ENCODE measurements around the gene MYH11.

The MYH11 gene

DNA sequence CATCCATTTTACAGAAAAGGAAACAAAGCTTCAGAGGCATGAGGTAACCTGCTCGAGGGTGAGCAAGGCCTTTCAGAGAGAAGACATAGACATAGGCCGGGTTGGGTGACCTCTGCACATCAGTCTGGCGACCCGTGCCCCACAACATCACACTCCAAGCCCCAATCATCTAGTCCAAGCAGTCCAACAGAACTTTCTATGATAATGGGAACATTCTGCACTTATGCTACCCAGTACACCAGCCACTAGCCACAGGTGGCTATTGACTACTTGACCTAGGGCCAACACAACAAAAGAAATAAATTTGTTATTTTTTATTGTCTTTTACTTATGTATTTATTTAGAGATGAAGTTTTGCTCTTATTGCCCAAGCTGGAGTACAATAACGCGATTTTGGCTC lies 20.8 kb downstream of the MYH11 start:
- H3K4me3 Mint-ChIP-seq = no peak overlapping the region
- no peak overlapping the region for H3K27ac Mint-ChIP-seq
- peaks cover 4% of the 10 kb centered on the region for H3K4me1 Mint-ChIP-seq
- H3K36me3 Mint-ChIP-seq (ENCODE audit: low read depth) = no peaks in the 10 kb centered on the region
- TF ChIP-seq, protein P1, sequence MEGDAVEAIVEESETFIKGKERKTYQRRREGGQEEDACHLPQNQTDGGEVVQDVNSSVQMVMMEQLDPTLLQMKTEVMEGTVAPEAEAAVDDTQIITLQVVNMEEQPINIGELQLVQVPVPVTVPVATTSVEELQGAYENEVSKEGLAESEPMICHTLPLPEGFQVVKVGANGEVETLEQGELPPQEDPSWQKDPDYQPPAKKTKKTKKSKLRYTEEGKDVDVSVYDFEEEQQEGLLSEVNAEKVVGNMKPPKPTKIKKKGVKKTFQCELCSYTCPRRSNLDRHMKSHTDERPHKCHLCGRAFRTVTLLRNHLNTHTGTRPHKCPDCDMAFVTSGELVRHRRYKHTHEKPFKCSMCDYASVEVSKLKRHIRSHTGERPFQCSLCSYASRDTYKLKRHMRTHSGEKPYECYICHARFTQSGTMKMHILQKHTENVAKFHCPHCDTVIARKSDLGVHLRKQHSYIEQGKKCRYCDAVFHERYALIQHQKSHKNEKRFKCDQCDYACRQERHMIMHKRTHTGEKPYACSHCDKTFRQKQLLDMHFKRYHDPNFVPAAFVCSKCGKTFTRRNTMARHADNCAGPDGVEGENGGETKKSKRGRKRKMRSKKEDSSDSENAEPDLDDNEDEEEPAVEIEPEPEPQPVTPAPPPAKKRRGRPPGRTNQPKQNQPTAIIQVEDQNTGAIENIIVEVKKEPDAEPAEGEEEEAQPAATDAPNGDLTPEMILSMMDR (IDR thresholded peaks at IDR 0.05) = no peak
- no peak for DNase-seq
- peaks cover 13% of the 10 kb centered on the region for H3K27me3 Mint-ChIP-seq (ENCODE audit: low read depth, poor library complexity)
- H3K9me3 Mint-ChIP-seq = no peaks in the 10 kb centered on the region

DNA sequence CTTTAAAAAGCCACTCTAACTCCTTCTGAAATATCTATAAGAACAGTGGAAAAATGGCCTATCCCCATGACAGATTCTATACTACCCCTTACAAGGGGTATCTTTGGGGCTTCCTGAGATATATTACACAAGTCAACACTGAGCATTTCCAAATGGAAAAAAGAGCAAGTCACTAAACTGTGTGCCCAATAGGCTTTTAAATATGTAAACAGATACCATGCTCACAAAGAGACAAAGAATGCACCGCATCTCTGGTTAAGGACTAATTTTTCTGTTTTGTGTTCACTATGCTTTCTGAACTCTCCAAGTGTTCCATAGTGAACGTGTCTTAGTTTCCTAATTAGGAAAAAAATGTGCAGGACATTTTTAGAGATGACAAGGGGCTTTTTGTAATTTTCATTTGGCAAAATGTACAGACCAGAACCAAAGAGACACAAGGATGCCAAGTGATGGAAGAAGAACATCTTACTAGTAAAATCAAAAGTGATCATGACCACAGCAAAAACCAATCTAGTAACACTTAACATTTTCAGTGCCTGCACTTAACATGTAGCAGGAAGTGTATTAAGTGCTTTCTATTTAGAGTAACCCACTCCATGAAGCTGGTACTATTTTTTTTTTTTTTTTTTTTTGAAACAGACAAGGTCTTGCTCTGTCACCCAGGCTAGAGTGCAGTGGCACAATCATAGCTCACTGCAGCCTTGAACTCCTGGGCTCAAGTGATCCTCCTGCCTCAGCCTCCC lies 21.5 kb downstream of the MYH11 start:
- H3K27me3 Mint-ChIP-seq (ENCODE audit: low read depth, poor library complexity) = peaks cover 13% of the 10 kb centered on the region
- H3K9me3 Mint-ChIP-seq = no peaks in the 10 kb centered on the region
- TF ChIP-seq, protein P1 (IDR thresholded peaks at IDR 0.05) = no peak
- no peaks in the 10 kb centered on the region for H3K36me3 Mint-ChIP-seq (ENCODE audit: low read depth)
- no peak overlapping the region for H3K27ac Mint-ChIP-seq
- no peak for DNase-seq
- peaks cover 4% of the 10 kb centered on the region for H3K4me1 Mint-ChIP-seq
- no peak overlapping the region for H3K4me3 Mint-ChIP-seq

DNA sequence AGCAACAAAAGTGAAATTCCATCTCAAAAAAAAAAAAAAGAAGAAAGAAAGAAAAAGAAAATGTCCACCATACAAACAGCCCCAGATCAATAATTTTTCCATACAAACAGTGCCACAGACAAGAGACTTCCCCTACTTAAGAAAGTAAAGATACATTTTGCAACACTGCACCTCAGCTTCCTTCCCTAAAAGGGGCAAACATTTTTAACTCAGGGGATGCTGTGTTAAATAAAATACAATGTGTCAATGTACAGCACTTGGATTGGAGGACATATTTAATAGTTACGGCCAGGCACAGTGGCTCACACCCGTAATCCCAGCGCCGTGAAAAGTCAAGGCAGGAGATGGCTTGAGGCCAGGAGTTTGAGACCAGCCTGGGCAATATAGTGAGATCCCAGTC lies 22.3 kb downstream of the MYH11 start:
- peaks cover 4% of the 10 kb centered on the region for H3K4me1 Mint-ChIP-seq
- no peak overlapping the region for H3K4me3 Mint-ChIP-seq
- H3K36me3 Mint-ChIP-seq (ENCODE audit: low read depth) = no peaks in the 10 kb centered on the region
- TF ChIP-seq, protein P1 (IDR thresholded peaks at IDR 0.05) = no peak
- H3K9me3 Mint-ChIP-seq = no peaks in the 10 kb centered on the region
- peaks cover 10% of the 10 kb centered on the region for H3K27me3 Mint-ChIP-seq (ENCODE audit: low read depth, poor library complexity)
- no peak overlapping the region for H3K27ac Mint-ChIP-seq
- DNase-seq = no peak

DNA sequence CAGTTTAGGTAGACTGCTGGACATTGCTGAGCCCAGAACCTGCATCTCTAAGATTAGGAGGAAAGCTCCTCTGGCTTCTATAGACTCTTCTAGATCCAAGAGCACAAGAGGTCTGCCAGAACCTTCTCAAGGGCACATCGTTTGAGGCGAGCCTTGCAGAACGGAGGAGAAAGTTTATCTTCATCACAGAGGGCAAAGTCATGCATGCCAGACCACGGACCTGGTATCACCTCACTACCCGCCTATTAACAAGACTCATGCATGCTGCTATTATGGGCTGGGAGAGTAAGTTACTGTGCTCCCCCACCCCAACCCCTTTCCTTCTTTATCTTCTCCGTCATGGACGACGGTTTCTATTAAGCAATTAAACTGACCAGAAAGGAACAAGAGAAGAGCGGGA lies 23.3 kb downstream of the MYH11 start:
- no peaks in the 10 kb centered on the region for H3K36me3 Mint-ChIP-seq (ENCODE audit: low read depth)

DNA sequence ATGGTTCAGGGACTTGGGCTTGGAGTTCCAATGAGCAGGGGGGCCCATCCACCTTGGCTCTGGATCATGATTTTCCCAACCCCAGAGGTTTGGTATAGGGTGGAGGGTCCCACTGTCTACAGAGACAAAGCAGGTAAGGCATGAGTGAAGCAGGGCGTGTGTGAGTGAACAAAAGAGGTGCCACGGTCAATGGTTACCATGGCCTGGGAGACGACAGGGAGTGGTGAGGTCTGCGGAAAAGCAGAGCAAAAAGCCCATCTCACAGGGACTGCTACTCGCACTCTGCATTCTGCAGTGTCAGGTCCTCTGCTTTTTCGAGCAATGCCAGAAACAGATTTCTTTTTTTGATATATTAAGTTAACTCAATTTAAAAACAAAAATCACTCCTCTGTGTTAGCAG lies 24.6 kb downstream of the MYH11 start:
- no peaks in the 10 kb centered on the region for H3K9me3 Mint-ChIP-seq
- H3K27ac Mint-ChIP-seq = peak overlapping the region; percentile 62
- H3K4me3 Mint-ChIP-seq = no peak overlapping the region
- no peak for DNase-seq
- H3K36me3 Mint-ChIP-seq (ENCODE audit: low read depth) = no peaks in the 10 kb centered on the region
- peaks cover 7% of the 10 kb centered on the region for H3K27me3 Mint-ChIP-seq (ENCODE audit: low read depth, poor library complexity)
- peaks cover 8% of the 10 kb centered on the region for H3K4me1 Mint-ChIP-seq
- TF ChIP-seq, protein P1 (IDR thresholded peaks at IDR 0.05) = no peak

More for the DNA sequence above, 23.3 kb downstream of the MYH11 start:
- Mint-ChIP-seq H3K9me3 (no peaks in the 10 kb centered on the region), H3K4me1 (peaks cover 8% of the 10 kb centered on the region), H3K27ac (no peak overlapping the region), H3K27me3 (ENCODE audit: low read depth, poor library complexity) (peaks cover 9% of the 10 kb centered on the region), H3K4me3 (no peak overlapping the region)
- TF ChIP-seq, protein P1 (IDR thresholded peaks at IDR 0.05) = no peak
- no peak for DNase-seq

DNA sequence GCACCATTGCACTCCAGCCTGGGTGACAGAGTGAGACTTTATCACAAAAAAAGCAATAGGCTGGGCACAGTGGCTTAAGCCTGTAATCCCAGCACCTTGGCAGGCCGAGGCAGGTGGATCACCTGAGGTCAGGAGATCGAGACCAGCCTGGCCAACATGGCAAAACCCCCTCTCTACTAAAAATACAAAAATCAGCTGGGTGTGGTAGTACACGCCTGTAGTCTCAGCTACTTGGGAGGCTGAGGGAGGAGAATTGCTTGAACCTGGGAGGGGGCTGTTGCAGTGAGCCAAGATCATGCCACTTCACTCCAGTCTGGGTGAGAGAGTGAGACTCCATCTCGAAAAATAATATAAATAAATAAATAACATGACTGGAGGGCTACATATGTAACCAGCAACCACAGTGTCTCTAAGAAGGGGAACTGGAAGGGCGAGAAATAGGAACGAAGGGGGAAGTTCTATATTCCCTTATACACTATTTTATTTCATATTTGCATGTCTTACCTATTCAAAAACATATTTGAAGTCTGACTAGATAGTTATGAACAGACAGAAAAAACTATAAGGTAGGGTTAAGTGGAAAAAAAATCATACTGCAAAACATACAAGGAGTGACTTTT lies 25.9 kb downstream of the MYH11 start:
- H3K4me1 Mint-ChIP-seq = peaks cover 9% of the 10 kb centered on the region

More for the DNA sequence above, 25.9 kb downstream of the MYH11 start:
- Mint-ChIP-seq H3K27me3 (ENCODE audit: low read depth, poor library complexity) (peaks cover 8% of the 10 kb centered on the region), H3K27ac (no peak overlapping the region), H3K4me3 (no peak overlapping the region), H3K36me3 (ENCODE audit: low read depth) (no peaks in the 10 kb centered on the region), H3K9me3 (no peaks in the 10 kb centered on the region)
- TF ChIP-seq, protein P1 (IDR thresholded peaks at IDR 0.05) = no peak
- DNase-seq = no peak

All from nephron progenitor cell (in vitro differentiated cells).